H9 (cell line): ENCODE data around the gene IFNA21. TPM values are rescaled to one million over a fixed set of nuclear protein-coding genes. Genes with fewer than 3 reads are reported as not detected.
"Not testable (repeated sequence)": the region's sequence is repeated elsewhere in the genome, so short reads cannot be mapped to it uniquely, and the experiment has no call there.

Experiments used
- DNase-seq: peaks from one replicate; pipeline ENCODE4 v3.0.0-alpha.2; 2017
- H2AFZ ChIP-seq: one replicate; pipeline ENCODE4 v1.6.1; 2013; ENCODE audit warnings: mild to moderate bottlenecking, low read length, control low read depth, moderate library complexity
- H2AK5ac ChIP-seq: 2 replicates; pipeline ENCODE4 v1.6.1; 2013; ENCODE audit warnings: low read length, control low read depth, mixed read lengths; ENCODE audit not compliant: insufficient read length
- H2BK120ac ChIP-seq: one replicate; pipeline ENCODE4 v1.6.1; 2013; ENCODE audit warnings: low read depth, mild to moderate bottlenecking, low read length, control low read depth, inconsistent platforms; ENCODE audit not compliant: poor library complexity, severe bottlenecking
- H2BK12ac ChIP-seq: 2 replicates; pipeline ENCODE4 v1.6.1; 2013; ENCODE audit warnings: low read length, control low read depth, mixed read lengths, low read depth; ENCODE audit not compliant: insufficient read length
- H2BK15ac ChIP-seq: 2 replicates; pipeline ENCODE4 v1.6.1; 2013; ENCODE audit warnings: low read depth, low read length, control low read depth
- H2BK20ac ChIP-seq: one replicate; pipeline ENCODE4 v1.6.1; 2013; ENCODE audit warnings: low read depth, mild to moderate bottlenecking, low read length, control low read depth, inconsistent platforms; ENCODE audit not compliant: poor library complexity, severe bottlenecking
- H2BK5ac ChIP-seq: 2 replicates; pipeline ENCODE4 v1.6.1; 2013; ENCODE audit warnings: low read length, control low read depth, mixed read lengths; ENCODE audit not compliant: insufficient read length
- H3K14ac ChIP-seq: 2 replicates; pipeline ENCODE4 v1.6.1; 2013; ENCODE audit warnings: low read length, control low read depth; ENCODE audit not compliant: insufficient read depth
- H3K18ac ChIP-seq: 2 replicates; pipeline ENCODE4 v1.6.1; 2013; ENCODE audit warnings: low read depth, mild to moderate bottlenecking, mixed read lengths, low read length, control low read depth; ENCODE audit not compliant: insufficient read length
- H3K23ac ChIP-seq: 2 replicates; pipeline ENCODE4 v1.6.1; 2013; ENCODE audit warnings: low read length, control low read depth, mixed read lengths, low read depth; ENCODE audit not compliant: insufficient read length
- H3K23me2 ChIP-seq: 2 replicates; pipeline ENCODE4 v1.6.1; 2013; ENCODE audit warnings: low read depth, mild to moderate bottlenecking, mixed read lengths, low read length, control low read depth; ENCODE audit not compliant: insufficient read length, poor library complexity, severe bottlenecking
- H3K27ac ChIP-seq: 2 replicates; pipeline ENCODE4 v1.5.1; 2013; ENCODE audit warnings: low read length, control low read depth, mixed read lengths, low read depth; ENCODE audit not compliant: insufficient read length
- H3K27me3 ChIP-seq: 2 replicates; pipeline ENCODE4 v1.6.1; 2013; ENCODE audit warnings: low read length, control low read depth, inconsistent platforms; ENCODE audit not compliant: insufficient read depth
- H3K4ac ChIP-seq: 2 replicates; pipeline ENCODE4 v1.6.1; 2013; ENCODE audit warnings: low read depth, mild to moderate bottlenecking, control low read depth, inconsistent platforms, low read length, moderate library complexity
- H3K4me1 ChIP-seq: 2 replicates; pipeline ENCODE4 v1.6.1; 2013; ENCODE audit warnings: low read length, control low read depth, inconsistent platforms; ENCODE audit not compliant: insufficient read depth
- H3K4me2 ChIP-seq: 2 replicates; pipeline ENCODE4 v1.6.1; 2013; ENCODE audit warnings: low read length, control low read depth, mixed read lengths; ENCODE audit not compliant: insufficient read length, insufficient read depth
- H3K56ac ChIP-seq: 2 replicates; pipeline ENCODE4 v1.6.1; 2013; ENCODE audit warnings: low read depth, mild to moderate bottlenecking, mixed read lengths, low read length, control low read depth; ENCODE audit not compliant: insufficient read length
- H3K79me1 ChIP-seq: 2 replicates; pipeline ENCODE4 v1.6.1; 2013; ENCODE audit warnings: low read depth, mild to moderate bottlenecking, moderate library complexity, low read length, control low read depth, inconsistent platforms; ENCODE audit not compliant: insufficient read depth, poor library complexity, severe bottlenecking
- H3K79me2 ChIP-seq: 2 replicates; pipeline ENCODE4 v1.6.1; 2013; ENCODE audit warnings: low read length, control low read depth, inconsistent platforms; ENCODE audit not compliant: insufficient read depth
- H3K9ac ChIP-seq: 2 replicates; pipeline ENCODE4 v1.6.1; 2013; ENCODE audit warnings: low read length, control low read depth, mixed read lengths; ENCODE audit not compliant: insufficient read length; ENCODE audit errors: extremely low read depth
- H3K9me3 ChIP-seq: one replicate; pipeline ENCODE4 v1.6.1; 2013; ENCODE audit warnings: low read depth, low read length, inconsistent platforms; ENCODE audit not compliant: control insufficient read depth
- H3T11ph ChIP-seq: one replicate; pipeline ENCODE4 v1.6.1; 2013; ENCODE audit warnings: mild to moderate bottlenecking, low read length, control low read depth, inconsistent platforms
- H4K20me1 ChIP-seq: one replicate; pipeline ENCODE4 v1.6.1; 2013; ENCODE audit not compliant: control insufficient read depth, insufficient read length, insufficient read depth
- H4K5ac ChIP-seq: 2 replicates; pipeline ENCODE4 v1.6.1; 2013; ENCODE audit warnings: low read depth, mild to moderate bottlenecking, mixed read lengths, low read length, control low read depth; ENCODE audit not compliant: insufficient read length
- H4K8ac ChIP-seq: replicated peaks from 2 replicates; pipeline ENCODE4 v1.6.1; 2013; ENCODE audit warnings: low read length, control low read depth, mixed read lengths, low read depth; ENCODE audit not compliant: insufficient read length
- H4K91ac ChIP-seq: 2 replicates; pipeline ENCODE4 v1.6.1; 2013; ENCODE audit warnings: low read depth, mild to moderate bottlenecking, moderate library complexity, mixed read lengths, low read length, control low read depth; ENCODE audit not compliant: insufficient read length
- H3K27ac Mint-ChIP-seq, 3 experiments: 2 replicates in 2 of 3; 3 replicates in 1 of 3; pipeline ENCODE4 v1.8.0; 2020 to 2021; ENCODE audit warnings: mixed read lengths in 3 of 3, mild to moderate bottlenecking in 1 of 3, moderate library complexity in 1 of 3
- H3K27me3 Mint-ChIP-seq: 2 replicates; pipeline ENCODE4 v1.8.0; 2021; ENCODE audit warnings: low read depth, mild to moderate bottlenecking, moderate library complexity, mixed read lengths
- H3K36me3 Mint-ChIP-seq, 3 experiments: 2 replicates in 2 of 3; 3 replicates in 1 of 3; pipeline ENCODE4 v1.8.0; 2020 to 2021; ENCODE audit warnings: low read depth in 3 of 3, mixed read lengths in 3 of 3; ENCODE audit not compliant: insufficient read depth in 1 of 3
- H3K4me1 Mint-ChIP-seq, 2 experiments: 2 replicates each; pipeline ENCODE4 v1.8.0; 2020; ENCODE audit warnings: mixed read lengths in 2 of 2
- H3K4me3 Mint-ChIP-seq, 2 experiments: 2 replicates in 1 of 2; 3 replicates in 1 of 2; pipeline ENCODE4 v1.8.0; 2020 to 2021; ENCODE audit warnings: mild to moderate bottlenecking in 2 of 2, mixed read lengths in 2 of 2, moderate library complexity in 1 of 2
- H3K9me3 Mint-ChIP-seq, 2 experiments: 2 replicates in 1 of 2; 3 replicates in 1 of 2; pipeline ENCODE4 v1.8.0; 2020; ENCODE audit warnings: mild to moderate bottlenecking in 2 of 2, mixed read lengths in 2 of 2, moderate library complexity in 1 of 2
- CTCF ChIP-seq: fragments of 200-600 bp; sonication (generic); conservative IDR thresholded peaks from 3 replicates; pipeline ENCODE4 v1.8.0; 2021; ENCODE audit warnings: antibody characterized with exemption, mild to moderate bottlenecking
- WGBS: extraction: QIAGEN DNeasy Blood & Tissue Kit; methylation state at CpG from one replicate; pipeline ENCODE4 v1.1.7; 2013; ENCODE audit warnings: missing lambda C conversion rate, low lambda C conversion rate, mixed read lengths; ENCODE audit not compliant: insufficient read length; ENCODE audit errors: extremely low coverage; 5-methylcytosine and 5-hydroxymethylcytosine counted together
- total RNA-seq: library from RNA; stranded (reverse); gene quantifications from 2 replicates; pipeline ENCODE4 v1.2.1, GENCODE V29; 2021

IFNA21 gene
- total RNA-seq, 1 experiment from 2014 or later: not detected

GRCh38 chr9:21182810-21183736 is 16.6 kb upstream of the IFNA21 start:
- H3K9me3 Mint-ChIP-seq, H3T11ph ChIP-seq, H3K79me2 ChIP-seq, H2BK5ac ChIP-seq, H2AK5ac ChIP-seq, H3K4me3 Mint-ChIP-seq, H2BK120ac ChIP-seq, H2BK15ac ChIP-seq, H3K9me3 ChIP-seq, H3K27me3 ChIP-seq, H3K23me2 ChIP-seq, H3K27ac ChIP-seq, H3K4me1 ChIP-seq, H3K18ac ChIP-seq, H3K4ac ChIP-seq, H3K4me1 Mint-ChIP-seq, H4K20me1 ChIP-seq, H3K14ac ChIP-seq, H3K9ac ChIP-seq, H3K36me3 Mint-ChIP-seq, H4K91ac ChIP-seq, H4K8ac ChIP-seq, H3K27ac Mint-ChIP-seq, H3K23ac ChIP-seq, H3K56ac ChIP-seq, H3K4me2 ChIP-seq, H2AFZ ChIP-seq, H3K79me1 ChIP-seq, H3K27me3 Mint-ChIP-seq, H2BK20ac ChIP-seq, H2BK12ac ChIP-seq, H4K5ac ChIP-seq: not testable (repeated sequence)
- TF ChIP-seq CTCF: peak; percentile 78
- WGBS: no CpG with 5 or more reads among the region's 4 CpGs
- DNase-seq: peak; percentile 43
